Measurements from ENCODE around the gene TRAK1.

The TRAK1 gene

GRCh38 chr3:42176242-42177034, 85.3 kb downstream of the TRAK1 start:
- no peak for DNase-seq (ENCODE audit: low read depth in 2 of 2)

- DNase-seq (ENCODE audit: low read depth in 2 of 2): no peak
These were observed 86.1 kb downstream of the TRAK1 start for GRCh38 chr3:42177068-42177800.

GRCh38 chr3:42177801-42178150, 86.6 kb downstream of the TRAK1 start:
- no peak for DNase-seq (ENCODE audit: low read depth in 2 of 2)

- peak; percentile 50 to 57 for DNase-seq (ENCODE audit: low read depth in 2 of 2)
These were observed 88.1 kb downstream of the TRAK1 start for GRCh38 chr3:42179110-42179725.

GRCh38 chr3:42180901-42181300, 89.7 kb downstream of the TRAK1 start:
- no peak for DNase-seq (ENCODE audit: low read depth in 2 of 2)

GRCh38 chr3:42182555-42182954, 91.4 kb downstream of the TRAK1 start:
- DNase-seq (ENCODE audit: low read depth in 2 of 2): peak in 1 of 2 experiments; percentile 24

GRCh38 chr3:42183991-42184632, 93.0 kb downstream of the TRAK1 start:
- no peak for DNase-seq (ENCODE audit: low read depth in 2 of 2)

GRCh38 chr3:42184651-42185443, 93.7 kb downstream of the TRAK1 start:
- no peak for DNase-seq (ENCODE audit: low read depth in 2 of 2)

GRCh38 chr3:42187936-42188335, 96.8 kb downstream of the TRAK1 start:
- no peak for DNase-seq (ENCODE audit: low read depth in 2 of 2)

- no peak for DNase-seq (ENCODE audit: low read depth in 2 of 2)
These were observed 97.2 kb downstream of the TRAK1 start for GRCh38 chr3:42188376-42188775.

GRCh38 chr3:42189001-42189460, 97.9 kb downstream of the TRAK1 start:
- DNase-seq (ENCODE audit: low read depth in 2 of 2): no peak

GRCh38 chr3:42189736-42190135, 98.6 kb downstream of the TRAK1 start:
- DNase-seq (ENCODE audit: low read depth in 2 of 2): no peak

- peak in 1 of 2 experiments; percentile 10 for DNase-seq (ENCODE audit: low read depth in 2 of 2)
These were observed 99.7 kb downstream of the TRAK1 start for GRCh38 chr3:42190701-42191442.

- DNase-seq (ENCODE audit: low read depth in 2 of 2): no peak
These were observed 100.2 kb downstream of the TRAK1 start for GRCh38 chr3:42191443-42191747.

- DNase-seq (ENCODE audit: low read depth in 2 of 2): no peak
These were observed 101.4 kb downstream of the TRAK1 start for GRCh38 chr3:42192334-42193200.

- no peak for DNase-seq (ENCODE audit: low read depth in 2 of 2)
These were observed 103.9 kb downstream of the TRAK1 start for GRCh38 chr3:42194943-42195510.

- no peak for DNase-seq (ENCODE audit: low read depth in 2 of 2)
These were observed 104.7 kb downstream of the TRAK1 start for GRCh38 chr3:42195879-42196330.

GRCh38 chr3:42198709-42199108, 107.6 kb downstream of the TRAK1 start:
- DNase-seq (ENCODE audit: low read depth in 2 of 2): no peak

GRCh38 chr3:42202217-42202865, 111.2 kb downstream of the TRAK1 start:
- DNase-seq (ENCODE audit: low read depth in 2 of 2): no peak

All from fibroblast of skin of left biceps (primary cell).